ENCODE data around the gene ZBTB11. TPM values are rescaled to one million over a fixed set of nuclear protein-coding genes. Genes with fewer than 3 reads are reported as not detected.

The ZBTB11 gene
- total RNA-seq, 6 experiments from 2014 or later: 5.4 to 8.5 (median 7.9) TPM

GRCh38 chr3:101690972-101691371, 14.0 kb upstream of the ZBTB11 start:
- DNase-seq: no peak
- Histone ChIP-seq H3K4me3 (no peak overlapping the region), H3K27ac (no peak overlapping the region), H3K9me3 (no peaks in the 10 kb centered on the region), H3K4me1 (peaks cover 0 to 6% (median 0%) of the 10 kb centered on the region in 4 donors), H3K27me3 (no peaks in the 10 kb centered on the region), H3K36me3 (no peaks in the 10 kb centered on the region)
- TF ChIP-seq, protein P1, sequence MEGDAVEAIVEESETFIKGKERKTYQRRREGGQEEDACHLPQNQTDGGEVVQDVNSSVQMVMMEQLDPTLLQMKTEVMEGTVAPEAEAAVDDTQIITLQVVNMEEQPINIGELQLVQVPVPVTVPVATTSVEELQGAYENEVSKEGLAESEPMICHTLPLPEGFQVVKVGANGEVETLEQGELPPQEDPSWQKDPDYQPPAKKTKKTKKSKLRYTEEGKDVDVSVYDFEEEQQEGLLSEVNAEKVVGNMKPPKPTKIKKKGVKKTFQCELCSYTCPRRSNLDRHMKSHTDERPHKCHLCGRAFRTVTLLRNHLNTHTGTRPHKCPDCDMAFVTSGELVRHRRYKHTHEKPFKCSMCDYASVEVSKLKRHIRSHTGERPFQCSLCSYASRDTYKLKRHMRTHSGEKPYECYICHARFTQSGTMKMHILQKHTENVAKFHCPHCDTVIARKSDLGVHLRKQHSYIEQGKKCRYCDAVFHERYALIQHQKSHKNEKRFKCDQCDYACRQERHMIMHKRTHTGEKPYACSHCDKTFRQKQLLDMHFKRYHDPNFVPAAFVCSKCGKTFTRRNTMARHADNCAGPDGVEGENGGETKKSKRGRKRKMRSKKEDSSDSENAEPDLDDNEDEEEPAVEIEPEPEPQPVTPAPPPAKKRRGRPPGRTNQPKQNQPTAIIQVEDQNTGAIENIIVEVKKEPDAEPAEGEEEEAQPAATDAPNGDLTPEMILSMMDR (IDR thresholded peaks at IDR 0.05): no peak
- TF ChIP-seq POLR2A (IDR thresholded peaks at IDR 0.05): no peak
- ATAC-seq: no peak
- intact Hi-C loops (cut with DNase I): no loop called here

- peaks cover 3 to 7% (median 5%) of the 10 kb centered on the region in 4 donors for H3K36me3 ChIP-seq
Measured at GRCh38 chr3:101689286-101689685, 12.4 kb upstream of the ZBTB11 start.

GRCh38 chr3:101687142-101687931, 10.4 kb upstream of the ZBTB11 start:
- intact Hi-C loops (cut with DNase I): no loop called here
- peak overlapping the region; percentile 59 to 81 (median 60) for H3K4me3 ChIP-seq
- peaks cover 0 to 35% (median 10%) of the 10 kb centered on the region in 4 donors for H3K4me1 ChIP-seq
- H3K27me3 ChIP-seq: no peaks in the 10 kb centered on the region
- WGBS (ENCODE audit: insufficient coverage, low coverage, low lambda C conversion rate, missing lambda C conversion rate): 69% methylated on average over 17 of the region's 25 CpGs
- peaks cover 7 to 26% (median 18%) of the 10 kb centered on the region in 4 donors for H3K36me3 ChIP-seq
- DNase-seq: no peak
- peak in 3 of 4 donors; percentile 22 to 28 (median 23) for ATAC-seq
- no peak for TF ChIP-seq POLR2A (IDR thresholded peaks at IDR 0.05)
- TF ChIP-seq, protein P1 (IDR thresholded peaks at IDR 0.05): no peak
- peak overlapping the region; percentile 88 to 94 (median 92) for H3K27ac ChIP-seq
- H3K9me3 ChIP-seq: no peaks in the 10 kb centered on the region

More at GRCh38 chr3:101689286-101689685, 12.4 kb upstream of the ZBTB11 start:
- Histone ChIP-seq H3K4me1 (peaks cover 0 to 22% (median 6%) of the 10 kb centered on the region in 4 donors), H3K4me3 (no peak overlapping the region), H3K27ac (no peak overlapping the region), H3K9me3 (no peaks in the 10 kb centered on the region), H3K27me3 (no peaks in the 10 kb centered on the region)
- ATAC-seq (no peak), DNase-seq (no peak)
- no peak for TF ChIP-seq POLR2A (IDR thresholded peaks at IDR 0.05)
- TF ChIP-seq, protein P1 (IDR thresholded peaks at IDR 0.05): no peak
- 76% methylated on average over 2 of the region's 2 CpGs for WGBS (ENCODE audit: insufficient coverage, low coverage, low lambda C conversion rate, missing lambda C conversion rate)
- intact Hi-C loops (cut with DNase I): no loop called here

GRCh38 chr3:101685870-101686307, 9.0 kb upstream of the ZBTB11 start:
- Histone ChIP-seq H3K27ac (peak overlapping the region; percentile 88 to 94 (median 92)), H3K27me3 (no peaks in the 10 kb centered on the region), H3K36me3 (peaks cover 15 to 41% (median 29%) of the 10 kb centered on the region in 4 donors), H3K9me3 (no peaks in the 10 kb centered on the region), H3K4me1 (peaks cover 0 to 35% (median 10%) of the 10 kb centered on the region in 4 donors), H3K4me3 (peak overlapping the region; percentile 59 to 81 (median 60))
- TF ChIP-seq POLR2A (IDR thresholded peaks at IDR 0.05): no peak
- TF ChIP-seq, protein P1 (IDR thresholded peaks at IDR 0.05): no peak
- WGBS (ENCODE audit: insufficient coverage, low coverage, low lambda C conversion rate, missing lambda C conversion rate): 0% methylated on average over 10 of the region's 11 CpGs
- intact Hi-C loops (cut with DNase I): no loop called here
- DNase-seq (no peak), ATAC-seq (peak; percentile 27 to 47 (median 32))
